NCI-H345 treated with DMSO at 0.1 percent for 48 hours (cell line): ENCODE data around the gene HMX1.

Source experiments
- DNase-seq: peaks from one replicate; lab custom pipeline; 2025; ENCODE audit not compliant: unreplicated experiment; lab: John Stamatoyannopoulos, UW

Gene HMX1

DNA sequence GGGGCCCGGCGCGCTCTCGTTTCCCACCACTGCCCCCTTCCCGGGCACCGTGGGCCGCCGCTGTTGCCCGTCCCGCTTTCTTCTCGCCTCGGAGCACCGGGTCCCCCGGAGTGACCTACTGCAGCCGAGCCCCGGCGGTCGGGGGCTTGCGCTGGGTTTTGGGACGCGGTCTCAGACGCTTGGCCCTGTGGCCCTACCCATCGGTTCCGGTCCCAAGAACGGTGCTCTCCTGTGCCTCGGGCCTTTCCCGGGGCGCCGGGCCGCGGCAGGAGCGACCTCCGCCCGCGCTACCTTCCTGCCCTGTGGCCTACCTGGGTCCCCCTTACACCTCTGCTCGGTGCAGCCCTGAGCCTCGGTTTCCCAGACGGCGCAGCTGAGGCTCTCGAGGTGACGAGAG, 21.6 kb upstream of the HMX1 start:
- DNase-seq, result no peak

DNA sequence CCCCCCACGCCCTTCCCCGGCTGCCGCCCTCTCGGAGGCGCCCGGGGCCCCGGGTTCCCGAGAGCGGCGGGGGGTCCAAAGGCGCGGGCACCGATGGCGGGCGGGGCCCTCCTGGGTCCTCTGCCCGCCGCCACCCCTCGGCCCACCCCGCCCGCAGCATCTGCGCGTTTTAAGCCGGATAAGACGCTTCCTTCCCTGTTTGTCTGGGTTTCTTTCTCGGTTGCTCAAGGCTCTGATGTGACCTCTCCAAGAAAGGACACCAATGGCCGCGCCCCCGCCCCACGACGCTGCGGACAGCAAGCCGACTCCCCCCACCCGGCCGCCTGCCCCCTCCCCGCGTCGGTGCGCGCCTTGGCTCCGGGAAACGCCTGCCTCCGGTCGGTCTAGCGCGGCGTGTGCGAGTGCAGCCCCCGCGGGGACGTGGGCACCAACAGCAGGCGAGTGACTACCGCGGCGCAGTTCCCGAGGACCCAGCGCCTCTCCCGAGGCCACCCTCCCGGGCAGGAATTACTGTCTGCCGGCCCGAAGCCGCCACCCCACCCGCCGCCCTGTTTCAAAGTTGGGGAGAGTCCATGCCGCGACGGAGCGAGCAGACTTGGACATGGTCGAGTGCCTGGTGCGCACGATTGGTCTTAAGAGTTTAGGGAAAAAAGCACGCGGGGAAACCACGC, 21.1 kb upstream of the HMX1 start:
- no peak for DNase-seq

DNA sequence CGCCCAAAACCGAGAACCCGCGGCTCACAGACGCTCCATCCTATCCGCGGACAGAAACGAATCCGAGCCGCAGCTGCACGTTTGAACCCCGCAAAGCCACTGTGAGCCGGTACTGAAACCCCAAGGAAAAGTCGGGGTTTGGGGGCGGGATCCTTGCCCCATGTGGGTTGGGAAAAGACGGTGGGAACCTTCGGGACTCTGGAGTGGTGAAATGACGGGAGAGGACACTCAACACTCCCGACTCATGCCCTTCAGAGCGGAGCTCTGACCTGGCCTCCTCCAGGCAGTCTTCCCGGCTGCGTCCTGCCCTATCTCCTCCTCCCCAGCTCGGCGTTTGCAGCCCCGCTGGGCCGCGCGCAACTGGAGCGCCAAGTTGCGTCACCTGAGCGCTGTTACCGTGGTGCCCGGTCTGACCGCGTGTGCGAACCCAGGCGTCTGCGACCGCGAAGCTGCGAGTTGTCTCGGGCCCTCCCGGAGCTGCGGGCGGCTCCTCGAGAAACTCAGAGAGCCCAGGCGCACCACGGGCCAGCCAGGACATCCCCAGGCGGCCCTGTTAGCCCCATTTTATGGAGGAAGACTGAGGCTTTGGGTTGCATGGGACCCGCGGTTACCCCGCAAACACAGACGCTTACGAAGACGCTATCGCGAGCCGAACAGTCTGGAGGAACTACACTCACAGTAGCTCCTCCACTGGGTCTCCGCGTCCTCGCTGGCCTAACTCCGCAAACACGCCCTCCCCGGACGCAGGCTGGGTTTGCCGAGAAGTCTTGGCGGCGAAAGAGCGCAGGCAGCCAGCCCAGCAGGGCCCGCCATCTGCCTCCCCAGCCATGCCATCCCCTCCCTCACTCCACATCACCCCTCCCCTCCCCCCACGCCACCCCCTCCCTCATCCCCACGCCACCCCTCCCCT, 20.3 kb upstream of the HMX1 start:
- DNase-seq, result no peak

DNA sequence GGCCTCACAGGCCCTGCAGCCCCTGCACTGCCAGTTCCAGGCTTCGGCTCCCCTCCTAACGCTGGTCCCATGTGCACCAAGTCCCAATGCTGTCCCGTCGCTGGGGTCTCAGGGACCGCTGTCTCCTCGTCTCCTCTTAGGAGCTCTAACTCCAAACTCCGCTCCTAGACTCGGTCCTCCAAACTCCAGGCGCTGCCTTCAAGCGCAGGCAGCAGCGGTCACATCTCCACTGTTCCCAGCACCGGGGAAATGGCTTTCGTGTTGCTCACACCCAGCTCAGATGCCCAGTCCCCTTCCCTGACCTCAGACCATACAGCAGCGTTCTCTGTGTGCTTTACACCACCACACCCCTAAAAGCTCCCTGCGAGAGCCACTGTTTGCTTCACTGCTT, 19.6 kb upstream of the HMX1 start:
- no peak for DNase-seq

DNA sequence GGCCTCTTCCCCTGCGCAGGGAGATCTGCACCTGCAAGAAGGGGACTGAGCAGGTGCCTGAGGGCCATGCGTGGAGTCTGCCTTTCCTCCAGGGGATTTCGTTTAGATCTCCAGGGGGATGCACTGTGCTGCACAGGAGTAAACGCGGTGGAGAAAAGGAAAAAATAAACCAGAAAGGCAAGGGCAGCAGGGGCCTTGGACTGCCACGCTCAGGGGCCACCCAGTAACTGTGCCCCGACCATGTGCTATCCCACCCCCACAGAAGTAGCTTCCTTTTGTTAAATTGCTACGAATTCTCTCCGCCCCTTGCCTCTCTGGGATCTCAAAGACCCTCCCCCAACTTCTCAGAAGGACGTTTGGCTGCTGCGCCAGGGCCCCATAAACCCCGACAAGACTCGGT, 17.2 kb upstream of the HMX1 start:
- DNase-seq, result no peak

DNA sequence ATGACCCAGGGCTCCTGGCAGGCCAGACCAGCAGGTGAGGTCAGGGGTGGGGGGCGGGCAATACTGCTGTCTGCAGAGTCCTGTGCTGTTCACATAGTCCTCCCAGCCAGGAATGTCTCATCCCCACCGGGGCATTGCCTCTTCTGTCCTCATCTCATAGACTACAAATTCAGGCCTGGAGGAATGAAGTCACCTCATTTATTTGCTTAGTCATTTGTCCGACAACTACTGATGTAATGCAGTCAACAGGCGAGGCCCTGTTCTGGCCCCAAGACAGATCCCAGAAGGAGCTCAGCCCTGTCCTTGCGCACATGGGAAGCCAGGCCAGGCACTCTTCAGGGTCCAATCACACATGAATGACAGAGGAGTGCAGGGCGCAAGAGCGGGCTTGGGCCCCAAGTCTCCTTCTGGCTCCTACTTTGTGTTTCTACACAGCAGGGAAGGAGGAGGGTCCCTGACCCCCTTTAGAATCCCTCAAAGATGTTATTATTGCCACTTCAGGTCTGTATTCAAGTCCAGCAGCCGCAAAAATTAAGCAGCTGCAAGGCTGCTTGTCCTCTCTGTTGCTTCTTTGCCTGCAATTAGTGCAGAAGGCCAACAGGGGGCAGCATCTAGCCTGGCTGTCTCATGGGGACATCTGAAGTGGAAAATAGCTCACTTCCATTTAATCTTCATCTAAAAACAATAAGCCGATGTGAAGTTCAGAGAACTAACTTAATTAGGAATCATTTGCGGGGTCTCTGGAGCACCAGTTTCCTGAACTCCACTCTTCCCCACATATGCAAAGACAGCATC, 15.2 kb upstream of the HMX1 start:
- DNase-seq, result no peak

DNA sequence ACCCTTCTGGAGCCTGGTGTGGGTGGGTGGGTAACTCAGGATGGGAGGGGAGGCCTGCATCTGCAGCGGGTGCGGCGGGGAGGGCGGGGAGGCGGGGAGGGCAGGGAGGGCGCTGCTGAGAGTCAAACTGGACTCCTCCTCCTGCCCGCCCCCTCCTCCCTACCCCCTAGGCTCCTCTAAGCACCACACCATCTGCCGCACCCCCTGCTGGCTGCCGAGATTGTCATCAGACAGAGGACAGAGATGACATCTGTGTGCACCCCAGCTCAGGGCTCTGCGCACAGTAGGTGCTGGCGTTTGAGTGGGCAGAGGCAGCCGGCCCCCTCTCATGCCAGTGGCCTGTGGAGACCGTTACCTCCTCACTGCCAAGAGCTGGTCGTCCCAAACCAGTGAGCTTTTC, 10.6 kb upstream of the HMX1 start:
- no peak for DNase-seq

DNA sequence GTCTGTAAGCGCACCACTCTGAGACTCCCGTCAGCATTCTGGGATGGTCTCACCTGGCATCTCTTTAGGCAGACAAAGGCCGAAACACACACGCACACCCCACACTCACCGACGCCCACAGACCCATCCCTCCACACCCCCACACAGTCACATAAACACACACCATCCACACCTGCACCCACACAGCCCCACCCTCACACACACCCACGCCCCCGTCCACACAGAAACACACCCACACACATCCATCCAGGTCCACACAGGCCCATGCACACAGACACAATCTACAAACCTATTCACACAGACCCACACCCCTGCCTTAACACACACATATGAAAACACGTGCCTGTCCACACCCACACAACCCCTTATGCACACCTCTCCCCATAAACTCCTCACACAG, 9.2 kb upstream of the HMX1 start:
- no peak for DNase-seq

DNA sequence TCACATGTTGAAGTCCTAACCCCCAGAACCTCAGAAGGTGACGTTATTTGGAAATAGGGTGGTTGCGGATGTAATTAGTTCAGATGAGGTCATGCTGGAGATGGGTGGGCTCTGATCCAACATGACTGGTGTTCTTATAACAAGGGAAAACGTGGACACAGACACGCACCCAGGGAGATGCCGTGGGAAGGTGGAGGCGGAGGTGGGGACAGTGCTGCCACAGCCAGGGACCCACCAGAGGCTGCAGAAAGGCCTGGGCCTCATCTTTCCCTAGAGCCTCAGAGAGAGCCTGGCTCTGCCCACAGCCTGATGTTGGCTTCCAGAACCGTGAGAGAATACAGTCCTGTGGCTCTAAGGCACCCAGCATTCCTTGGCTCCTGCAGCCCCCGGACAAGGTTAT, 7.9 kb upstream of the HMX1 start:
- no peak for DNase-seq

DNA sequence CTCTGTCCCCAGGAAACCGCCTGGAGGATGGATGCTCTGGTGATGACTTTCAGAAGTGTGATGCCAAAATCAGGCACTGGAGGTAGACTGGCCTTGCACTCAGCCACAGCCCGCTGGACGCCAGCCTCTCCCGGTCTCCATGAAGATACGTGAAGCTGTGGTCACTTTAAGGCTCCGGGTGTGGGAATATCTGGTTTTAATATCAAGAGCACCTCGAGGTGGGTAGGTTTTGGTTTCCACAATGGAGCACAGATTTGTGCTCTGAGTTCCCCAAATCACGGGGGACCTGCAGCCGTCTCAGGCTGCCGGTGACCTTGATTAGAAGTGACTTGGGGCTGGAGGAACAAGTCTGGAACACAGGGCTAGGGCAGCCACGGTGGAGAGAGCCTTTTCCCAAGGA, 6.8 kb upstream of the HMX1 start:
- DNase-seq, result no peak

DNA sequence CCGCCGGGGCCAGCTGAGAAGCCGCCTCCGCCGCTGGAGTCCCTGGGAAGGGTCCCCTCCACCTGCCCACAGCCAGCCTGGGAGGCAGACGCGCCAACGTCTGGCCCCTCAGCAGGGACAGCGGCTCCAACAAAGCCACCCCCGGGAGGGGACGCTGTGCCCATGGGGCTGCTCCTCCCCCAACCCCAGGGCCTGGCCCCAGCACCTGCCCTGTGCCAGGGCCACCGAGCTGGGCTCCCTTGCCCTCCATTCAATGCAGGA, 6.1 kb upstream of the HMX1 start:
- DNase-seq, result no peak

DNA sequence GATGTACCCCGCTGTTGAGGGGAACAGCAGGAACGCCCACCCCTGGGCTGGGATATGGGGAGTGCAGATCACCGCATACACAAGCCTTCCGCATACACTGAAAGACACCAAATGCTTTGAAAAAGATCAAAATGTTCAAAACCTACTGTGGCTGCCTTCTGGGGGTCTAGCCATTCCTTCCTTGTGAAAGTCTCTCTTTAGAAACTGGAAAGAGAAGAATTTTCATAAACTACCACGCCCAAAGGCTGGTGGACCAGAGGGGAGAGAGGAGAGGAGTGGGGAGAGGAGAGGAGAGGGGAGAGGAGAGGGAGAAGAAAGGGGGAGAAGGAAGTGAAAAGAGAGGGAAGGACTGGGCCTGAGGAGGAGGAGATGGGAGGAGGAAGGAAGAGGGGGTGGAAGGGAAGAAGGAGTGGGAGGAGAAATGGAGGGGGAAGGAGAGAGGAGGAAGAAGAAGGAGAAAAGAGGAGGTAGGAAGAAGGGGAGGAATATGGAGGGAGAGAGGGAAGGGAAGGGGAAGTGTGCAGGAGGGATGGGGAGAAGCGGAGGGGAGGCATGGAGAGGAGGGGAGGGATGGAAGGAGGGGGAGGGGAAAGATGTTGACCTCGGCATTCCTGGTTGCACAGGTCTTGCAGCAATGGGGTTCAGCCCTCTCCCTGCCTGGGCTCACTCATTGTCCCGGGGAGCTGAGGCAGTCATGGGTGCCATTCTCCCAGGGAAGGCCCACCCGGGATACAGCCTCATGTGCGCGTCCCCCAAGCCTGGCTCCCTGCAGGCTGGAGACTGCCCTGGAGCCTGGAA, 5.5 kb upstream of the HMX1 start:
- no peak for DNase-seq

DNA sequence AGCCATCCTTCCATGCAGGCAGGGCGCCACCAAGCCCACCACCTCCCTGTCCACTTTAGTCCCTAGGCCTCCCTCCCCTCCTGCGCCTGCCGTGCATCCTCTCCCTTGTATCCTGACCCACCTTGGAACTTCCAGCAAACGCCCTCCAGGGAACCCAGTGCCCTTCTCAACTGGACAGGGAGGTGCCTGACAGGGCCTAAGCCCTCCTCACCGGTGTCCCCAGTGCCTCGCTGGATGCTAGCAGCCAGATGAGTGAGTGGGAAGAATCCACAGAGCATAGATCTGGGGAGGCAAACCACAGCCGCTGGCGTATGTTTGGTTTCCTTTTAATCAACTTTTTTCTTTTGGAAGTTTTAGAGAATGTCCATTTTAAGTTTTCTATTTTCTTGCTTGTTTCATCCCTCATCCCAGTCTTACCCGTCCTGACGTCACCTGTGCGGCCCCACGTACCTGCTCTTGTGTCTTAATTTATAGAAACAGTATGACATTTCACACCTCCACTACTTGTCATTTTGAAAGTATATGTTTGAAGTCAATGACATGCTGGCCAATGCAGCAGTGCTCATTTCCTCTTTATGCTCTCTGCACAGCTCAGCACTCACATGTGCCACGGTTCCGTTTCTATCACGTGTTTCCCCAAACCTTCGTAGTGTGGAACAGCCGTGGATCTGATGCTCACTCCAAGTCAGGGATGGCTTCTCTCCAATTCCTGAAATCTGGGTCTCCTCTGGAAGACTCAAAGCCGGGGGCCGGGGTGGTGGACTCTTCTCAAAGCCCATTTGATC, 3.4 kb upstream of the HMX1 start:
- DNase-seq, result no peak

DNA sequence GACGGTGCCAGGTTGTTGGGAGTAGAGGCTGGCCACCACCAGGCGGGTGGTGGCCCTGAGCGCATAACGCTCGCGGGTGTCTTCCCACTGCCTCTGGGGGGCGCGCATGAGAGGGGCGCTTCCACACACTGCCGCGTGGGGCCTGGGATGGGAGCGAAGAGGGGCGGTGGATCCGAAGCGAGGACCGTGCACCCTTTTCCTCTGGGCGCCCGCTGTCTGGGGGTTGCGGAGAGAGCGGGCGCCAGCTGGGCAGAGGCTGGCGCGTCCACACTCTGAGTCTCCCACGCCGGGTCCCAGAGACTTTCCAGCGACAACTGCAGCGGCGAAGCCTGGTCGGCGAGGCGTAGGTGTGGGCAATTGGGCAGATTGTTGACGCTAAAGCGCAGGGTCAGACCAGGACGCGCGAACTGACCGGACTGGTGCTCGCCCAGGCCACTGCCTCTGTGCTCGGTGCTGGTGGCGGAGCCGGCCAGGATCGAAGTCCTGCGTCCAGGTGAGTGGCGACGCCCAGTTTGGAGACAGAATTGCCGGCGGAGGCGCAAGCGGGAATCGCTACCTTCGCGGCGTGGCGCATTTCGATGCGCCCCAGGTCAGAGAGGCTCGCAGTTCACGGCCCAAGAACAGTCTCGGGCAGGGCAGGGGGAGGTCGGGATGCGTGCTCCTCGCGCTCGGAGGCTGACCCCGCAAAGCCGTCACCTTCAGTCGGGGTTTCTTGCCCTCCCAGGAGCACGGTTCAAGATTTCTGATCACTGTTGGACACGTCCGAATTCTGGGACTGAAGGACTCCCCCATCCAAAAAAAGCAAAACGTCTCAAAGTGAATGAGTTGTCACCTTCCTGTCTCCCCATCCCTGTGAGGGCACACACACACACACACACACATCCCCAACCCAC, 2.6 kb upstream of the HMX1 start:
- no peak for DNase-seq

DNA sequence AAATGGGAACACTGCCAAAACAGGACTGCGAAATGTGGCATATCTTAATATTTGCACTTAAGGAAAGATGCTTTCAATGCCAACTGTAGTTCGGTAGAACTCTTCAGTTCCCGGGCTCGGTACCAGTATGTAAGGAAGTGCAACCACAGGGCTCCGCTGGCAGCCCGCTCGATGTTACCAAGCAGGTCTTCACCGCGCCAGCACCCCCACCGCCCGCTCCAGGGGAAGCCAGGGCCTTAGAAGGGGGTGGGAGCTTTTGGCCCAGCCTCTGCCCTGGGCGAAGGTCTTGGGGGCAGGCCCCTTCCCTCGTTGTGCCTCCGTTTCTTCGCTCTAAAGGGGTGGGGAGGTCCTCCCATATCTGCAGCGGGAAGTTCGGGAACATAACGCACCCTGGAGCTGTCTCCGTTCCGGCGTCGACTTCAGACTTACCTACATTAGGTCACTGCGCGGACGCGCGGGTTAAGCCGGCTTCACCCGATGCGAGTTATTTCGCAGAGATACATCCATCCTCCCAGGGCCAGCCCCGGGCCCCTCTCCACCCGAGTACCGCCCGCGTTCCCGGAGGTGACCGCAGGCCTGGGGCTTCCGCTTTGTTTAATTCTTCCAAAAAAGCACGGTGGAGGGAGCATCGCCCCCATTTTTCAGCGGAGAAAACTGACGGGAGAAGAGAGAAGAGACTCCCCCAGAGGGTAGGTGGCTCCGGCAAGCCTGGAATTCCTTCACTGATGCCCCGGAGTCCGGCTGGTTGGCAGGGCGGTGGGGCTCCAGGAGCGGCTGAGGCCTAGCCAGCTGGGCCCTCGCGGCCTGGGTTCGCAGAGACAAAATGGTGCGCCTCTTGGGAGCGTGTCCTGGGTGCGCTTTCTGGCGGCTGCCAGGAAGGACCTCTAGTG, 1.0 kb upstream of the HMX1 start:
- DNase-seq, result no peak

DNA sequence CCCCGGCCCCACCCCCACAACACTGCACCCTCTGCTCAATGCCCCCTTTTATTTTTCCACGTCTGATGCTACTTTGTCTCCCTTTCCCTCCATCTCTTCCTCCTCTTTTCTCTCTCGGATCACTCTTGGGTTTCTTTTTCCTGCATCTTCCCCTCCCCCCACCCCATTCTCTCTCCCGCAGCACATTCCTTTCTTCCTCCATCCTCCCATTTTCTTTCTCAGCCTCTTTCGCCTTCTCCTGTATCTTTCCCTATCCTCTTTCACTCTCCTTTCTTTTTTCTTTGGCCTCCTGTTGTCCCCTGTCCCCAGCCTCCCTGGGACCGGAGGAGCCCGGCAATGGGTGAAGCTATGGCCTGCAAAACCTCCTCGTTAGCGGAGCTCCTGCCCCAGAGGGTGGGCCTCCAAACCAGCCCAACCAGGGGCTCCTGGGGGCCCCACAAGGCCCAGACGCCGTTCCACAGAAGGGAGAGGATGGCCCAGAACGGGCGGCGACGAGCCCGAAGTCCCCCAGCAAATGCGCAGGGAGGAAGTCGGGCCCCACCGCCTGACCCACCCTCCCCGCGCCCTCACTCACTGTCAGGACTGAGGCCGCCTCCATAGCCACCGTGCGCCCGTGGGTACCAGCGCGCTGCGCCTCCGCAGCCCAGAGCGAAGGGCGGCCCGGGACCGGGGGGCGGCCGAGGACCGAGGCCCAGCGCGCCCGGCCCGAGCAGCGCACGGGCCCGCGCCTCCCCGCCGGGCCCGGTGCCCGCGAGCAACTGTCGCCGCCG, 807 bp downstream of the HMX1 start:
- no peak for DNase-seq

DNA sequence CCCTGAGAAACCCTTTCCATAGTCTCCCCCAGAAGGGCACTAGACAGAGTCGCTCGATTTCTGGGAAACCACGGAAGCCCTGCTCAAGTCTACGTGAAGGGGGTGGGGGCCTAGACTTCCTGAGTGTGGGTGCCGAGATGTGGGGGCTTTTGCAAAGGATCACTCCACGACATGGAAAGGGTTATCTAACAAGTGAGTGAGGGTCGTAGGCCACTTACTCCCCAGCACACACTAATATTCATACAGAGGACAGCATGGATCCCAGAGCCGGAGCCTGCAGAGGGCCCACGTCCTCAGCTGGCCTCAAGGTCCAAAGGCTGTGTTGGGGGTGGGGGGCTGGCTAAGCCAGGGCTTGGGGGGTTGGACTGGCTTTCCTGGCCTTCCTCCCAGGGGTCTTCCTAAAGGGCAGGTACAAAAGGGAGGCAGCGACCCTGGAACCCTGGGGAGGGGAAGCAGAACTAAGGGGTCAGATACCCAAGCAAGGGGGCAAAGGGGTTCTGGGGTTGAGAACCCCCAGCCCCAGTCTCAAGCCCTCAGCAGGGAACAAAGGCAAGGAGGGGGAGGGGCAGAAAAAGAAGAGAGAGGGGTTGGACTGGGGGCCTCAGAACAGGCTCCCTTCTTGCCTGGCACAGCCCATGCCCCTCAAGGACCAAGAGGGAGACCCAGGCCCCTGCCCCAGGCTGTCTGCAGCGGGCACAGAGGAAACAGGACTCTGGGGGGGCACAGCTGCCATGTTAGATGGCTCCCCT, 1.6 kb downstream of the HMX1 start:
- no peak for DNase-seq
